ENCODE measurements around the gene PRSS22.

Gene PRSS22

DNA sequence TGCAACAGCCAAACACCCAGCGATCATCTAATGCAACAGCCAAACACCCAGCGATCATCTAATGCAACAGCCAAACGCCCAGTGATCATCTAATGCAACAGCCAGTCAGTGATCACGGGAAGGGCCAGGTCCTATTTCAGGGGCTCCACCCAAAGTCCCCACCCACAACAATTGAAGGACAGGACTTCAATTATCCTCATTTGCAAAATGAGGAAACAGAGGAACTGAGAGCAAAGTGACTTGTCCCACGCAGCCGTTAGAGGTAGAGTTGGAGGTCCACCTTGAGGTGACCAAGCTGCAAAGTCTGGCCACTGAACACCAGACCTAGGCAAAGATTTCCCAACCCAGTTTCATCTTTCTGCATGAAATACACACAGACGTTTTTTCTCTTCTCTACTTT, 24.2 kb downstream of the PRSS22 start:
- DNase-seq (ENCODE audit: extremely low read depth, low read depth): no peak
- TF ChIP-seq, protein P1, sequence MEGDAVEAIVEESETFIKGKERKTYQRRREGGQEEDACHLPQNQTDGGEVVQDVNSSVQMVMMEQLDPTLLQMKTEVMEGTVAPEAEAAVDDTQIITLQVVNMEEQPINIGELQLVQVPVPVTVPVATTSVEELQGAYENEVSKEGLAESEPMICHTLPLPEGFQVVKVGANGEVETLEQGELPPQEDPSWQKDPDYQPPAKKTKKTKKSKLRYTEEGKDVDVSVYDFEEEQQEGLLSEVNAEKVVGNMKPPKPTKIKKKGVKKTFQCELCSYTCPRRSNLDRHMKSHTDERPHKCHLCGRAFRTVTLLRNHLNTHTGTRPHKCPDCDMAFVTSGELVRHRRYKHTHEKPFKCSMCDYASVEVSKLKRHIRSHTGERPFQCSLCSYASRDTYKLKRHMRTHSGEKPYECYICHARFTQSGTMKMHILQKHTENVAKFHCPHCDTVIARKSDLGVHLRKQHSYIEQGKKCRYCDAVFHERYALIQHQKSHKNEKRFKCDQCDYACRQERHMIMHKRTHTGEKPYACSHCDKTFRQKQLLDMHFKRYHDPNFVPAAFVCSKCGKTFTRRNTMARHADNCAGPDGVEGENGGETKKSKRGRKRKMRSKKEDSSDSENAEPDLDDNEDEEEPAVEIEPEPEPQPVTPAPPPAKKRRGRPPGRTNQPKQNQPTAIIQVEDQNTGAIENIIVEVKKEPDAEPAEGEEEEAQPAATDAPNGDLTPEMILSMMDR (IDR thresholded peaks at IDR 0.05; ENCODE audit: low read depth, low read length): no peak

DNA sequence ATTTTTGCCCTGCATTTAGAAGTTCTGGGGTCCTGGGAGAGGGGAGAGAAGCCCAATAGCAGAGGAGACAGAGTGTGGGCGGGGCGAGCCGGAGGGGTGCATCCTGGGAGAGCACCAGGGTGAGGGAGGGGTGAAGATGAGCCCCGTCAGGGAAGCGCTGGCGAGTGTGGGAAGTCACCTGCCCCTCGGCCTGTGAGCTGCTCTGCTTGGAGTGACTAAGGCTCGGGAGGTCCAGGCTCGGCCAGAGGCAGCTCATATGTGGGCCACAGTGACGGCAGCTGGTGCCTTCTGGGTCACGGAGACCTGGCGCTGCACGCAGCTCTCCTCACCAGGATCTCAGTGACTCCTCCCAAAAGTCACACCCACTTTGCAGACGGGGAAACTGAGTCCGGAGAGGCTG, 26.8 kb downstream of the PRSS22 start:
- no peak for DNase-seq (ENCODE audit: extremely low read depth, low read depth)
- TF ChIP-seq, protein P1 (IDR thresholded peaks at IDR 0.05; ENCODE audit: low read depth, low read length): no peak

DNA sequence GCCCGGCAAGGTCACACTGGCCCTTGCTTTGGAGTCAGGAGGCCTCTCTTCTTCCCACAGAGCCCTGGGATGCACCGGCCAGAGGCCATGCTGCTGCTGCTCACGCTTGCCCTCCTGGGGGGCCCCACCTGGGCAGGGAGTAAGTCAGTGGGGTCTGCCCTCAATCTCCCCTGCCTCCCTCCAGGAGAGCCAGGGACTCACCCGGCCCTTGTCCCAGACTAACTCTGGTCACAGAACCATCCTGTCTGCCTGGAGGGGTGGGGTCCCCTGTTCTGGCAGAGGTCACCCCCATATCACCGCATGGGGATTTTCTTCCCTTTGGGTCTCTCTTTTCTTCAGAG, 27.6 kb downstream of the PRSS22 start:
- TF ChIP-seq, protein P1 (IDR thresholded peaks at IDR 0.05; ENCODE audit: low read depth, low read length): no peak
- no peak for DNase-seq (ENCODE audit: extremely low read depth, low read depth)

DNA sequence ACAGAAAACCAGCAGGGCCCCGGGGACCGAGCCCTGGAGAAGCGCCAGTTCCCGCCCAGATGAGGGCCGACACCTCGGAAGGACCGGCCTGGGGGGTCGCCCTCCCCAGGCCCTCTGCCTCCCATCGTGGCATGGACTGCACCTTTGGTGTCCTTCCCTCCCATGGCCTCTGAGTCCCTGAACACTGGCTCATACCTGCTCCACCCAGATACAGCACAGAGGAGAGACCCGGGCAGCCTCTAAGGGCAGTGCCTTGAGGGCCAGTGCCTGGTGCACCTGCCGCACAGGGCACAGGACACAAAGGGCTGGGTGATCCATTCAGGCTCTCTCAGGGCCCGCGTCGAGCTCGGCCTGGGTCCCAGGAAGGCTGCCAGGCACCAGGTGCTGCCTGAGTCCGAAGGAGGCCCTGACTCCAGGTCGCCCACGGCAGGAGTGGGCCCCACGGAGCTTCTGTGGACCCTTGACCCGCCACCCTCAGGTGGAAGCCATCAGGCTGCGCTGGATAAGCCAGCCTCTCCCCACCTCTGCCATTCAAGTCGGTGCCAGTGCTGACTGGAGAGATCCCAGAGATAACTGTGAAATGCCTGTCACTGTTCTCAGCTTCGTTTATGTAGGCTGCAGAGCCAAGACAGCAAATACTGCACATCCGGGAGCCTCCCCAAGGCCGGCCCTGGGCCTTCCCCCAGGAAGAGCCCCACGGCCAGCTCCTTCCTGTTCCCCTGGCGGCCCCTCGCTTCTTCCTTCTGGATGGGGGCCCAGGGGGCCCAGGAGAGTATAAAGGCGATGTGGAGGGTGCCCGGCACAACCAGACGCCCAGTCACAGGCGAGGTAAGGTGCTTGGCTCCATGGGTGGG, 28.2 kb downstream of the PRSS22 start, which contains the start of gene ZG16B:
ZG16B (plus strand) TSS at position 803 of the 854 bp plus-strand sequence. CDS start 139 bp downstream, outside the sequence.
- TF ChIP-seq, protein P1 (IDR thresholded peaks at IDR 0.05; ENCODE audit: low read depth, low read length): no peak
- no peak for DNase-seq (ENCODE audit: extremely low read depth, low read depth)

DNA sequence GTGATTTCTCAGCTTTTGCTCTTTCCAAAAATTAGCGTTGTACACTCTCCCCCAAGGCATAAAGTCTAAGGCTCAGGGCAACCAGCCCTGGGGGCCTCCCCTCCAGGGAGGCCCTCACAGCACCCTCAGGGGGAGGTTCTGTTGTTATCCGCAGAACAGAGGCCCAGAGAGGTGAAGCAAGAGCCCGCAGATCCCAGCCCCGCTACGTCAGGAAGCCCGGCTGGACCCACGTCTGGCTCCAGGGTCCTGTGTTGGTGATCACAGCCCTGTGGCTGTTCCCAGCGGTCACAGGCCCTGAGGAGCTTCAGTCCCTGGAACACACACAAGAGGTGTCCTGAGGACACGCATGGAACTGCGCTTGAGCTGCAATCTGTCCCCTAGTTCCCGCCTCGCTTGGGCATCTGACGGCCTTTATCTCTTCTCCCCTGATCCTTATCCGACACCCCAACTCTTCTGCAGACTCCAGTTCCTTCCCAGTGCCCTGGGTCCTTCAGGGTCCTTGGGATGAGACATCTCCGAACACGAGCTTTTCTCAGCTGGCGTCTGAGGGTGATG, 29.0 kb downstream of the PRSS22 start:
- no peak for DNase-seq (ENCODE audit: extremely low read depth, low read depth)
- TF ChIP-seq, protein P1 (IDR thresholded peaks at IDR 0.05; ENCODE audit: low read depth, low read length): no peak

DNA sequence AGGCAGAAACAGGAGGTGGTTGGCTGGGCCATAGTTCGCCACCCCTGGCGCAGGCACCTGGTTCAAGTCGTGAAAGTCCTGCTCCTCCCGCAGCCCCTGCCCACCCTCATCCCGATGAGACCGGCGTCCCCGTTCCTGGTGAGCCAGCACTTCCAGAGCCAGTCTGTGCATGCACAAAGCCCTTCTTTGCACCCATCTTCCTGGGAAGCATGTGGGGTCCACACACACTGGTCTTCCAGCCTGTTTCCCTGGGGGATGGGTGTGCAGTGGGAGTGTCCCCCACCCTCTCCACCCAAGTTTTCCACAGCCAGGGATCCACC, 29.5 kb downstream of the PRSS22 start:
- no peak for DNase-seq (ENCODE audit: extremely low read depth, low read depth)
- TF ChIP-seq, protein P1 (IDR thresholded peaks at IDR 0.05; ENCODE audit: low read depth, low read length): no peak

DNA sequence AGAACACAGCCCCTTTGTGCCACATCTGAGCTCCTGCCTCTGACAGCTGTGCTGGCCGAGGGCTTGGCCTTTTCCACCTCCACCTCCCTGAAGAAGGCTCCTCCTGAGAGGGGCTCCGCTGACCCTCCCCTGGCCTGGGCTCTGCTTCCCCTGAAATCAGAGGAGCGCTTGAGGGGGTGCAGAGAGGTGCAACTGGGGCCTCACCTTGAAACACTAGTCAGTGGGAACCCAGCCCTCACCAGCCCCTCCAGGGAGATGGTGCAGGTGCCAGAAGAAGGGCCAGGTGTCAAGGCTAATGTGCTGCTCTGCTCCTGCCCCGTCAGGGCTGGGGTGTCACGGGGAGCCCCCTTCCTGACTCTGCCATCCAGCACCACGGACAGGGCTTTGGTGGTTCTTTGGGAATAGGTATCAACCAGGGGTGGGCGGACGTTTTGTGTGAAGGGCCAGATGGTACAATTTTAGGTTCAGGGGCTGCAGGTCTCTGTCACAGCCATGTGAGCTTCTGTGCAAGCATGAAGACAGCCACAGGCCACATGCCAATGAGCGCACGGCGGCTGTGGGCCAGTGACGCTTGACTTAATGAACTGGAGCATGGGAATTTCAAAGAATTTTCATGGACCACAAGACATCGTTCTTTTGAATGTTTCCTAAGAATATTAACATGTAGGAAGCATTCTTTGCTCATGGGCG, 30.0 kb downstream of the PRSS22 start:
- no peak for DNase-seq (ENCODE audit: extremely low read depth, low read depth)
- TF ChIP-seq, protein P1 (IDR thresholded peaks at IDR 0.05; ENCODE audit: low read depth, low read length): no peak
